Measurements from ENCODE around the gene SAMD4B.
A peak's percentile ranks its signal among the peaks of the same experiment; 100 is the strongest.

SAMD4B gene

DNA sequence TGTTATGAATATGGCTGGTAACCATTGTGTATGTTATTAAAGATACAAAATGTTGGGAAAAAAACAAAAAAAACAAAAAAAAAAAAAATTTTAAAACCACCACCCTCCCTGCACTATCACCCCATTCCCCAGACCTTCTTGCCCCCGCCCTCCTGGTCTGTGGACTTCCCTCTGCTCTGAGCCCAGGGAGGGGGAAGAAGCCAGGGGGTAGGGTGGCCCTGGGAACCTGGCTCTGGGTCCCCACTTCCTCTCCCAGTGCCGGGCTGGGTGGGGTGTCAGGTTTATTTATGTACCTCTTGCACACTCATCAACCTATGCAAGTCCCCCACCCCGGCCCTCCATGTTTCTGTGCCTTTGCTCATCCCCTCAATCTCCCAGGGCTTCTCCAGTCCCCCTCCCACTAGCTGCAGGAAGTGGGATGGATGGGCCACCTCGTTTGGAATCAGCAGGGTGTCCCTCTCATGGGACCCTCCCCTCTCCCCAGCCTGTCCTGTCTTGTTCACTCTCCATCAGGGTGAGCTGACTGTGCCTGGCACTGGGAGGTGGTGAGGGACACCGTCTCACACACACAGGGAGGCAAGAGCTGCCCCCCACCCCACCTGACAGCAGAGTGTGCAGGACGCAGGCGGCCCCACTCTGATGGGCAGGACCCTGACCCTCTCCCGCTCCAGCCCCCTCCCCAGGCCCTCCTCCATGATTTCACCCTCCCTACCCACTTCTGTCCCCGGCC lies 42.8 kb downstream of the SAMD4B start:
- TF ChIP-seq, protein P1, sequence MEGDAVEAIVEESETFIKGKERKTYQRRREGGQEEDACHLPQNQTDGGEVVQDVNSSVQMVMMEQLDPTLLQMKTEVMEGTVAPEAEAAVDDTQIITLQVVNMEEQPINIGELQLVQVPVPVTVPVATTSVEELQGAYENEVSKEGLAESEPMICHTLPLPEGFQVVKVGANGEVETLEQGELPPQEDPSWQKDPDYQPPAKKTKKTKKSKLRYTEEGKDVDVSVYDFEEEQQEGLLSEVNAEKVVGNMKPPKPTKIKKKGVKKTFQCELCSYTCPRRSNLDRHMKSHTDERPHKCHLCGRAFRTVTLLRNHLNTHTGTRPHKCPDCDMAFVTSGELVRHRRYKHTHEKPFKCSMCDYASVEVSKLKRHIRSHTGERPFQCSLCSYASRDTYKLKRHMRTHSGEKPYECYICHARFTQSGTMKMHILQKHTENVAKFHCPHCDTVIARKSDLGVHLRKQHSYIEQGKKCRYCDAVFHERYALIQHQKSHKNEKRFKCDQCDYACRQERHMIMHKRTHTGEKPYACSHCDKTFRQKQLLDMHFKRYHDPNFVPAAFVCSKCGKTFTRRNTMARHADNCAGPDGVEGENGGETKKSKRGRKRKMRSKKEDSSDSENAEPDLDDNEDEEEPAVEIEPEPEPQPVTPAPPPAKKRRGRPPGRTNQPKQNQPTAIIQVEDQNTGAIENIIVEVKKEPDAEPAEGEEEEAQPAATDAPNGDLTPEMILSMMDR (IDR thresholded peaks at IDR 0.05; ENCODE audit: insufficient read depth, low read depth, low read length, missing control alignments), result no peak
- DNase-seq (ENCODE audit: low read depth), result no peak
- H3K4me3 ChIP-seq (ENCODE audit: low read length), result no peak overlapping the region

DNA sequence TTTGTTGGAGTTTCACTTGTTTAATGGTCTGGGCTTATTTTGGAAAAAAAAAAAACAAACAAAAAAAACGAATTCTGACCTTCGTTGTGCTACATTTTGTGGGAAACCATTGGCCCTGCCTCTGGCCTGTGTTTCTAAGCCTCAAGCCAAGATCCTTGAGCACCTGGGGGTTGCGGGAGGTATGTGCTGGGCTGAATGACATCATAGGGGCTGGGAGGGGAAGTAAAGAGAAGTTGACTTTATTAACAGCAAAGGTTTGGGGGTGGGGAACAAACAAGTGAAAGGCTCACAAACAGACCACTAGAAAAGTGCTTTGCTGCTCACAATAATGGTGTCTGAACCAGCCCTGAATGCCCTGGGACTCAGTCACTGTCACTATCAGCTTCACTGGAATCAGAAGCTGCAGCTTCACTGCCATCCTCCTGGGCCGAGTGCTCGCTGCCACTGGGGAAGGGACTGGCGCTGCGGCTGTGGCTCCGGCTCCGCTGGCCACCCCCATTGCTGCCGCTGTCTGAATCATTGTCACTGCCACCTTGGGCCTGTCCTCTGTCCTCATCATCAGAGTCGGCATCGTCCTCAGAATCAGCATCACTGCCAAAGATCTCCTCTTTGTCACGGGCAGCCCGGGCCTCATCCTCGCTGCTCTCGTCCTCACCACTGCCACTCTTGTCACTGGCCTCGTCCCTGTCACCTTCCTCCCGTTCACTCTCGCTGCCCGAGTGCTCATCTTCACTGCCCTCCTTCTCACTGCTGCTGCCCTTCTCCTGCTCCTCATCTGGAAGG lies 43.6 kb downstream of the SAMD4B start:
- no peak overlapping the region for H3K4me3 ChIP-seq (ENCODE audit: low read length)
- DNase-seq (ENCODE audit: low read depth), result no peak
- TF ChIP-seq, protein P1 (IDR thresholded peaks at IDR 0.05; ENCODE audit: insufficient read depth, low read depth, low read length, missing control alignments), result no peak

GRCh38 chr19:39386557-39386956 lies 44.3 kb downstream of the SAMD4B start:
- no peak overlapping the region for H3K4me3 ChIP-seq (ENCODE audit: low read length)
- DNase-seq (ENCODE audit: low read depth), result no peak
- TF ChIP-seq, protein P1 (IDR thresholded peaks at IDR 0.05; ENCODE audit: insufficient read depth, low read depth, low read length, missing control alignments), result no peak

DNA sequence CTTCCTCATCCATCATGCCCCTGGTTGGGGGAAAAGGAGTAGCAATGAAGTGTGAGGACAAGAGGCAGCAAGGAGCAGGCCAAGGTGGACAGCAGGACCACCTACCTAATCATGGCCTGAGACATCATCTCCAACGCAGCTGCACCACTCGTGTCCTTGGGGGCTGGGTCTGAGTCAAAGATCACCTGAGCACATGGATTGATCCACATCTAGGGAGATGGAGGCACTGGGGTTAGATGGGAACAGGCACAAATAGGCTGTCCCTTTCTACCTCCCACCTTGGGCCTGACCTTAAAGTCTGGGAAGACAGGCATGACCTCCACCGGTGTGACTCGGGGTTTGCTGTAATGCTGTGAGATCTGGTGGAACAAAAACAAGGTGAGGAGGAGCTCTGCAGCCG lies 46.4 kb downstream of the SAMD4B start:
- H3K4me3 ChIP-seq (ENCODE audit: low read length), result no peak overlapping the region
- DNase-seq (ENCODE audit: low read depth), result no peak
- TF ChIP-seq, protein P1 (IDR thresholded peaks at IDR 0.05; ENCODE audit: insufficient read depth, low read depth, low read length, missing control alignments), result no peak

DNA sequence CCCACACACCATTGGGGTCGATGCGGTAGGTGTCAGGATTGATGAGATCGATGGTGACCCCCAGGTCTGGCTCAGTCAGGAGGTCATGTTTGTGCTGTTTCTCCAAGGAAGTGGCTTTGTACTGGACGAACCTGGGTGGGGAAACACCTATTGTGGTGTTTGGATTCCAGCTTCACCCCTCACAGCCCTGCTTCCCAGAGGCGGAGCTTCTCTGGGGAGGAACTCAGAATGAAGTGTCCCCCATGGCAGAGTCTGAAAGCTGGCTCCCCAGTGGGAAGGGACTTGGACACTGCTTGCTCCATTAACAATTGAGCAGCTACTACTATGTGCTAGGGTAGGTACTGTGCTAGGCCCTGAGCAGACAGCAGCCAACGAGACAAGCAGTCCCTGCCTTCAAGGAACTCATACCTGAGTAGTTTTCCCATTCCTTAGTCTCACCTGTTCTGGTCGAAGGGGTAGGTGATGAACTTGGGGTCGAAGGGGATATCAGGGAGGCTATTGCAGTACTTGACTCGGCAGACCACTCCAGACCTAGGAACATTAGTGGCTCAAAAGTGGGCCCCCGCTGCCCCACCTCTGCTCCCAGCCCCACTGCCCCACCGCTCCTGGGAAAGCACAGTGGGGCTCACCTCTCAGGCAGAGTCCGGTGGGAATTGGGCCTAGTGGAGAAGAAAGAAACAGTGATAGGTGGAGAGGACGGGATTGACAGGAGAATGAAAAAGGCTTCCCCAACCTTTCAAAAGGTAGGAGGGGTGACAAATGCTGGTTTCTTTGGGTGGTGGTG lies 47.6 kb downstream of the SAMD4B start:
- DNase-seq (ENCODE audit: low read depth), result no peak
- TF ChIP-seq, protein P1 (IDR thresholded peaks at IDR 0.05; ENCODE audit: insufficient read depth, low read depth, low read length, missing control alignments), result no peak
- H3K4me3 ChIP-seq (ENCODE audit: low read length), result peak overlapping the region; percentile 90

DNA sequence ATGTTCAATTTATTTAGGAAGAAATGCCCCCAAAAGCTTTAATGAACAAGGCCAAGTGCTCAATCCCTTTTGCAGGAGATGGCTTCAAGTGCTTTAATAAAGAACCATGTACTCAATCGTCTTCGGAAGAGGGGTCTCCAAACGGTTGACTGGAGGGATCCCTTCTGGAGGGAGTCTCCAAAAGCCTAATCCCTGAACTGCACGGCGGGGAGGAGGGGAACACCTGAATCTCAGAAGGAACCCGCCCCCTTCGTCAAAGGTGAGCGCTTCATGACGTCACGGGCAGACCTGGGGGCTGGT lies 48.2 kb downstream of the SAMD4B start:
- DNase-seq (ENCODE audit: low read depth), result peak; percentile 78
- peak overlapping the region; percentile 90 for H3K4me3 ChIP-seq (ENCODE audit: low read length)
- TF ChIP-seq, protein P1 (IDR thresholded peaks at IDR 0.05; ENCODE audit: insufficient read depth, low read depth, low read length, missing control alignments), result no peak

All from epithelial cell of esophagus (primary cell).